ENCODE data around the gene UCMA. TPM values are rescaled to one million over a fixed set of nuclear protein-coding genes. Genes with fewer than 3 reads are reported as not detected.

The UCMA gene
- total RNA-seq, 4 donors from 2014 or later = not detected

- TF ChIP-seq POLR2A (IDR thresholded peaks at IDR 0.05) (no peak), EP300 (IDR thresholded peaks at IDR 0.05) (no peak), CTCF (IDR thresholded peaks at IDR 0.05) (no peak)
- H3K36me3 ChIP-seq = no peaks in the 10 kb centered on the region
- DNase-seq (ENCODE audit: low spot score in 2 of 2) = no peak
- peaks cover 0 to 22% (median 4%) of the 10 kb centered on the region in 4 donors for H3K4me1 ChIP-seq
- no peaks in the 10 kb centered on the region for H3K9me3 ChIP-seq
- no peak overlapping the region for H3K4me3 ChIP-seq
- 84 to 85% methylated on average over 9 of the region's 9 CpGs for WGBS, 2 donors
- H3K27me3 ChIP-seq = no peaks in the 10 kb centered on the region
- H3K27ac ChIP-seq = peak overlapping the region in 1 of 4 donors; percentile 63
These were observed 36.8 kb upstream of the UCMA start for GRCh38 chr10:13270877-13271551.

- no peak for TF ChIP-seq EP300 (IDR thresholded peaks at IDR 0.05)
- TF ChIP-seq CTCF (IDR thresholded peaks at IDR 0.05) = no peak
- TF ChIP-seq POLR2A (IDR thresholded peaks at IDR 0.05) = no peak
- Histone ChIP-seq H3K4me3 (no peak overlapping the region), H3K27ac (no peak overlapping the region), H3K27me3 (no peaks in the 10 kb centered on the region), H3K9me3 (no peaks in the 10 kb centered on the region), H3K36me3 (no peaks in the 10 kb centered on the region), H3K4me1 (peaks cover 0 to 22% (median 4%) of the 10 kb centered on the region in 4 donors)
- DNase-seq (ENCODE audit: low spot score in 2 of 2) = no peak
- 45 to 46% methylated on average over 3 of the region's 3 CpGs for WGBS, 2 donors
These were observed 34.7 kb upstream of the UCMA start for GRCh38 chr10:13268841-13269240.

GRCh38 chr10:13268310-13268709 lies 34.1 kb upstream of the UCMA start:
- H3K27me3 ChIP-seq = no peaks in the 10 kb centered on the region

GRCh38 chr10:13263591-13263990 lies 29.4 kb upstream of the UCMA start:
- WGBS, 2 donors = 49 to 61% methylated on average over 7 of the region's 7 CpGs
- TF ChIP-seq EP300 (IDR thresholded peaks at IDR 0.05) (no peak), CTCF (IDR thresholded peaks at IDR 0.05) (no peak), POLR2A (IDR thresholded peaks at IDR 0.05) (no peak)

More at GRCh38 chr10:13268310-13268709, 34.1 kb upstream of the UCMA start:
- Histone ChIP-seq H3K27ac (no peak overlapping the region), H3K4me3 (no peak overlapping the region), H3K4me1 (peaks cover 0 to 22% (median 4%) of the 10 kb centered on the region in 4 donors), H3K36me3 (no peaks in the 10 kb centered on the region), H3K9me3 (no peaks in the 10 kb centered on the region)
- no peak for DNase-seq (ENCODE audit: low spot score in 2 of 2)
- 85% methylated on average over 4 of the region's 4 CpGs for WGBS, 2 donors
- TF ChIP-seq CTCF (IDR thresholded peaks at IDR 0.05) = no peak

GRCh38 chr10:13262433-13262832 lies 28.3 kb upstream of the UCMA start:
- peaks cover 0 to 16% (median 0%) of the 10 kb centered on the region in 4 donors for H3K9me3 ChIP-seq
- H3K27ac ChIP-seq = no peak overlapping the region
- no peak for TF ChIP-seq EP300 (IDR thresholded peaks at IDR 0.05)
- TF ChIP-seq CTCF (IDR thresholded peaks at IDR 0.05) = no peak
- TF ChIP-seq POLR2A (IDR thresholded peaks at IDR 0.05) = no peak
- H3K36me3 ChIP-seq = no peaks in the 10 kb centered on the region
- H3K4me1 ChIP-seq = no peaks in the 10 kb centered on the region
- no peak for DNase-seq (ENCODE audit: low spot score in 2 of 2)
- H3K27me3 ChIP-seq = no peaks in the 10 kb centered on the region
- 87 to 96% methylated on average over 1 of the region's 1 CpG for WGBS, 2 donors
- H3K4me3 ChIP-seq = no peak overlapping the region

More at GRCh38 chr10:13263591-13263990, 29.4 kb upstream of the UCMA start:
- peaks cover 0 to 16% (median 0%) of the 10 kb centered on the region in 4 donors for H3K9me3 ChIP-seq
- no peak overlapping the region for H3K27ac ChIP-seq
- no peaks in the 10 kb centered on the region for H3K36me3 ChIP-seq
- H3K4me3 ChIP-seq = no peak overlapping the region
- H3K4me1 ChIP-seq = no peaks in the 10 kb centered on the region
- DNase-seq (ENCODE audit: low spot score in 2 of 2) = no peak
- no peaks in the 10 kb centered on the region for H3K27me3 ChIP-seq

Data from tibial nerve (tissue), 4 donors.